HT-29 (cell line): ENCODE results near the gene APBB1. TPM values are rescaled to one million over a fixed set of nuclear protein-coding genes. Genes with fewer than 3 reads are reported as not detected.

ENCODE experiments used
- DNase-seq: peaks from one replicate; pipeline ENCODE4 v3.0.0-alpha.2; 2015; ENCODE audit warnings: low spot score
- total RNA-seq: library from RNA; depleted of rRNA; stranded (reverse); fragments of >200 nt; shearing (Covaris generic); gene quantifications from 2 replicates; pipeline ENCODE4 v1.2.3, GENCODE V29; 2014; rRNA removed

Gene APBB1
- total RNA-seq, 1 experiment from 2014 or later = 0.15 TPM

- no peak for DNase-seq
Measured at GRCh38 chr11:6351782-6352382, 67.0 kb downstream of the APBB1 start.

DNA sequence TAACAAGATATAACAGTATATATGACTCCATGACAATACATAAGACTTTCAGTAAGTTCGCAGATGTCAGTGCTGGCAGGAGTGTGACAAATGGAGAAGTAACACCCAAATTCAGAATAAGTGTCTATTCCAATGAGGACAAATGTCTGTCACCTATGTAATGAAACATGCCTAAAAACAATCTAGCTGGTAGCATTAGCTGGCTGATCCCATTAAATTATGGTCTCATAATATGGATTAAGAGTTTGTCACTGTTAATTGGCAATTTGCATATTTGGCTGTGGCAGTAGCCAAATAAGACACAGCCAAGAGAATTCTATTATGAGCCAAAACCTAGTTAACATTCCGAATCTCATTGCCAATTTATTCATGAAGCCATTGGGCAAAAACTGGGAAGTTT lies 68.4 kb downstream of the APBB1 start:
- no peak for DNase-seq

- no peak for DNase-seq
Measured at GRCh38 chr11:6350043-6350442, 68.9 kb downstream of the APBB1 start.

- no peak for DNase-seq
Measured at GRCh38 chr11:6345366-6345765, 73.5 kb downstream of the APBB1 start.

Other genes starting within 250 kb of the APBB1 start
- 0.42 TPM in 1 of 2 replicates, not detected in the other for gene OR52B2, start 248.8 kb downstream of the APBB1 start, total RNA-seq
- gene OR52W1, start 219.9 kb downstream of the APBB1 start, total RNA-seq = not detected in 2 replicates
- not detected in 2 replicates for gene C11orf42, start 213.5 kb downstream of the APBB1 start, total RNA-seq
- gene FHIP1B, start 184.5 kb downstream of the APBB1 start, total RNA-seq = 98.4 and 136 TPM in 2 replicates
- gene CNGA4, start 180.0 kb downstream of the APBB1 start, total RNA-seq = 0.63 TPM in 1 of 2 replicates, not detected in the other
- not detected in 2 replicates for gene CCKBR, start 159.3 kb downstream of the APBB1 start, total RNA-seq
- 1.6 TPM in 1 of 2 replicates, not detected in the other for gene CAVIN3, start 98.6 kb downstream of the APBB1 start, total RNA-seq
- gene SMPD1, start 28.6 kb downstream of the APBB1 start, total RNA-seq = 3.1 and 4.4 TPM in 2 replicates
- 0.25 TPM in 1 of 2 replicates, not detected in the other for gene HPX, start 21.9 kb upstream of the APBB1 start, total RNA-seq
- 34.5 and 37.9 TPM in 2 replicates for gene TRIM3, start 54.8 kb upstream of the APBB1 start, total RNA-seq
- 131 and 140 TPM in 2 replicates for gene ARFIP2, start 62.2 kb upstream of the APBB1 start, total RNA-seq
- gene TIMM10B, start 62.4 kb upstream of the APBB1 start, total RNA-seq = 47.1 and 48.0 TPM in 2 replicates
- 4.5 and 8.8 TPM in 2 replicates for gene DNHD1, start 78.2 kb upstream of the APBB1 start, total RNA-seq
- 21.4 TPM in 2 replicates for gene RRP8, start 184.5 kb upstream of the APBB1 start, total RNA-seq
- gene ILK, start 184.7 kb upstream of the APBB1 start, total RNA-seq = 150 and 151 TPM in 2 replicates
- gene TAF10, start 193.1 kb upstream of the APBB1 start, total RNA-seq = 189 and 243 TPM in 2 replicates
- 40.7 and 52.3 TPM in 2 replicates for gene TPP1, start 200.3 kb upstream of the APBB1 start, total RNA-seq
- gene DCHS1, start 236.7 kb upstream of the APBB1 start, total RNA-seq = 0.05 and 0.18 TPM in 2 replicates